ENCODE results near the gene ANKRD13B. TPM values are rescaled to one million over a fixed set of nuclear protein-coding genes. Genes with fewer than 3 reads are reported as not detected.

The ANKRD13B gene
- polyA plus RNA-seq, 2 of the 4 experiments (the other 2 are of a cell fraction) = 4.5 to 17.8 TPM

- no peak for TF ChIP-seq BHLHE40 (IDR thresholded peaks at IDR 0.05; ENCODE audit: low read depth, low read length)
Observed at GRCh38 chr17:29621751-29622194, 28.8 kb downstream of the ANKRD13B start (continued).

GRCh38 chr17:29622337-29623282, 29.7 kb downstream of the ANKRD13B start, which contains the start of gene CORO6:
Gene CORO6 (minus strand): TSS chr17:29622912. CDS start chr17:29621421, 1,491 bp downstream.
- H3K9me3 ChIP-seq = no peaks in the 10 kb centered on the region
- ChIA-PET POLR2A (interaction anchor here (0.5 to 1.0 kb wide), 2 partner anchors 31 to 227 kb away, joined by 3 to 4 read pairs; no protein-coding TSS in a partner anchor), CTCF (interaction anchor here (1.0 to 23.2 kb wide), 10 partner anchors 9 to 471 kb away, joined by 3 to 447 read pairs (median 17); partner anchors contain the start of genes ABHD15, ANKRD13B, SSH2 and TP53I13)
- peak within 1 kb of the TSS; percentile 89 for H3K4me2 ChIP-seq
- FAIRE-seq = no peak
- DNase-seq (ENCODE audit: low read depth in 1 of 2, low spot score in 1 of 2) = peak; percentile 50 to 75
- peak within 1 kb of the TSS; percentile 56 to 83 for H3K27ac ChIP-seq
- 39% methylated on average over 25 of the region's 77 CpGs for WGBS (ENCODE audit: missing lambda C conversion rate)
- TF ChIP-seq SMC3 (IDR thresholded peaks at IDR 0.05) (peak; percentile 22; the same call in 1 of the 3 replicates), POLR2A (IDR thresholded peaks at IDR 0.05; ENCODE audit: low read length) (peak; percentile 39), JUNB (IDR thresholded peaks at IDR 0.05) (no peak)
- TF ChIP-seq, protein P1, sequence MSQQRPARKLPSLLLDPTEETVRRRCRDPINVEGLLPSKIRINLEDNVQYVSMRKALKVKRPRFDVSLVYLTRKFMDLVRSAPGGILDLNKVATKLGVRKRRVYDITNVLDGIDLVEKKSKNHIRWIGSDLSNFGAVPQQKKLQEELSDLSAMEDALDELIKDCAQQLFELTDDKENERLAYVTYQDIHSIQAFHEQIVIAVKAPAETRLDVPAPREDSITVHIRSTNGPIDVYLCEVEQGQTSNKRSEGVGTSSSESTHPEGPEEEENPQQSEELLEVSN (IDR thresholded peaks at IDR 0.05; ENCODE audit: borderline replicate concordance, low read depth) = peak; percentile 53; the same call in 1 of the 2 replicates
- TF ChIP-seq, protein P2, sequence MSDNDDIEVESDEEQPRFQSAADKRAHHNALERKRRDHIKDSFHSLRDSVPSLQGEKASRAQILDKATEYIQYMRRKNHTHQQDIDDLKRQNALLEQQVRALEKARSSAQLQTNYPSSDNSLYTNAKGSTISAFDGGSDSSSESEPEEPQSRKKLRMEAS (IDR thresholded peaks at IDR 0.05) = peak; percentile 42
- H3K4me3 ChIP-seq = peak within 1 kb of the TSS; percentile 61
- ATAC-seq = peak; percentile 43 to 68
- peaks cover 38% of the 10 kb centered on the region for H3K4me1 ChIP-seq

DNA sequence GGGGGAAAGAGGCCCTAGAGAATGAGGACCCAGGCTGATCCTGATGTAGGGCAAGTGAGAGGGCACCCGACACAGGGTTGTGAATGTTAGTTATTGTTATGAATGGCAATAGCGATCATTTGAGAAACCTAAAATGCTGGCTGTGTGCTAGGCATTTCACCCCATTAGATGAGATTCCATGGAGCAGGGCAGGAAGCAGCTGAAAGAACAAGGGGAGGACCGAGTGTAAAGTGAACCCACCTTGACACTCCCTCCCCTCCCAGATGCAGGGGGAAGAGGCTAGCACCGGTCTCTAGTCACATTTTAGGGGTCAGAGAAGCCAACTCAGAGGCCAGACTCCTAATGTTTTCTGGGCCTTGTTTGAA, 30.3 kb downstream of the ANKRD13B start:
- no peaks in the 10 kb centered on the region for H3K9me3 ChIP-seq
- H3K27ac ChIP-seq = 0 out of 6 replicates have a peak overlapping the region, but pooled peaks of 1 of the 2 experiments have one; percentile 83
- ATAC-seq = no peak
- TF ChIP-seq SREBF2 (IDR thresholded peaks at IDR 0.05) (no peak), RAD21 (conservative IDR thresholded peaks at IDR 0.05 in 1 of 2, IDR thresholded peaks at IDR 0.05 in 1 of 2) (no peak), JUN (IDR thresholded peaks at IDR 0.05) (no peak), ZC3H11A (IDR thresholded peaks at IDR 0.05) (no peak), TFCP2L1 (CRISPR knock-in tag; IDR thresholded peaks at IDR 0.05) (no peak), GATA3 (IDR thresholded peaks at IDR 0.05; ENCODE audit: borderline replicate concordance) (no peak), CEBPB (IDR thresholded peaks at IDR 0.05) (no peak), JUNB (IDR thresholded peaks at IDR 0.05) (no peak)
- no peak for DNase-seq (ENCODE audit: low read depth in 1 of 2, low spot score in 1 of 2)
- 70% methylated on average over 4 of the region's 4 CpGs for WGBS (ENCODE audit: missing lambda C conversion rate)
- H3K4me2 ChIP-seq = peak overlapping the region; percentile 89
- peaks cover 34% of the 10 kb centered on the region for H3K4me1 ChIP-seq
- peak overlapping the region; percentile 61; the same call in 1 of the 3 replicates for H3K4me3 ChIP-seq
- POLR2A ChIA-PET = interaction anchor here (1.0 kb wide), 1 partner anchor 32 kb away, joined by 4 read pairs; no protein-coding TSS in a partner anchor
- no peak for FAIRE-seq
- CTCF ChIA-PET = interaction anchor here (0.7 to 23.2 kb wide), 8 partner anchors 10 to 470 kb away, joined by 3 to 447 read pairs (median 5); partner anchors contain the start of genes ABHD15, SSH2 and TP53I13

GRCh38 chr17:29624586-29624985, 31.7 kb downstream of the ANKRD13B start:
- DNase-seq (ENCODE audit: low read depth in 1 of 2, low spot score in 1 of 2) (no peak), FAIRE-seq (no peak), ATAC-seq (no peak)
- ChIA-PET POLR2A (interaction anchor here (1.0 to 1.1 kb wide), 2 partner anchors 11 to 15 kb away, joined by 3 to 4 read pairs; no protein-coding TSS in a partner anchor), CTCF (interaction anchor here (1.0 to 23.2 kb wide), 13 partner anchors 8 to 469 kb away, joined by 3 to 447 read pairs (median 5); partner anchors contain the start of genes ABHD15 and TP53I13)
- WGBS (ENCODE audit: missing lambda C conversion rate) = 89% methylated on average over 4 of the region's 4 CpGs
- Histone ChIP-seq H3K4me3 (no peak overlapping the region), H3K9me3 (no peaks in the 10 kb centered on the region), H3K27ac (no peak overlapping the region), H3K4me1 (peaks cover 23% of the 10 kb centered on the region), H3K4me2 (no peak overlapping the region)
- TF ChIP-seq KDM1A (IDR thresholded peaks at IDR 0.05; ENCODE audit: low read depth) (no peak), NPAS2 (CRISPR knock-in tag; IDR thresholded peaks at IDR 0.05; ENCODE audit: borderline replicate concordance) (no peak), CBX2 (IDR thresholded peaks at IDR 0.05; ENCODE audit: borderline replicate concordance, low read depth) (no peak), EHF (CRISPR knock-in tag; IDR thresholded peaks at IDR 0.05) (no peak), RCOR1 (IDR thresholded peaks at IDR 0.05; ENCODE audit: low read depth, low read length) (no peak), HOXB13 (CRISPR knock-in tag; IDR thresholded peaks at IDR 0.05; ENCODE audit: low read depth) (no peak), HEYL (CRISPR knock-in tag; IDR thresholded peaks at IDR 0.05) (no peak), JUNB (IDR thresholded peaks at IDR 0.05) (no peak), USF2 (IDR thresholded peaks at IDR 0.05) (no peak), HDAC2 (IDR thresholded peaks at IDR 0.05) (no peak), HMGXB4 (CRISPR knock-in tag; IDR thresholded peaks at IDR 0.05; ENCODE audit: borderline replicate concordance) (no peak)
- TF ChIP-seq, protein P1 (IDR thresholded peaks at IDR 0.05; ENCODE audit: borderline replicate concordance, low read depth) = no peak
- TF ChIP-seq, protein P3, sequence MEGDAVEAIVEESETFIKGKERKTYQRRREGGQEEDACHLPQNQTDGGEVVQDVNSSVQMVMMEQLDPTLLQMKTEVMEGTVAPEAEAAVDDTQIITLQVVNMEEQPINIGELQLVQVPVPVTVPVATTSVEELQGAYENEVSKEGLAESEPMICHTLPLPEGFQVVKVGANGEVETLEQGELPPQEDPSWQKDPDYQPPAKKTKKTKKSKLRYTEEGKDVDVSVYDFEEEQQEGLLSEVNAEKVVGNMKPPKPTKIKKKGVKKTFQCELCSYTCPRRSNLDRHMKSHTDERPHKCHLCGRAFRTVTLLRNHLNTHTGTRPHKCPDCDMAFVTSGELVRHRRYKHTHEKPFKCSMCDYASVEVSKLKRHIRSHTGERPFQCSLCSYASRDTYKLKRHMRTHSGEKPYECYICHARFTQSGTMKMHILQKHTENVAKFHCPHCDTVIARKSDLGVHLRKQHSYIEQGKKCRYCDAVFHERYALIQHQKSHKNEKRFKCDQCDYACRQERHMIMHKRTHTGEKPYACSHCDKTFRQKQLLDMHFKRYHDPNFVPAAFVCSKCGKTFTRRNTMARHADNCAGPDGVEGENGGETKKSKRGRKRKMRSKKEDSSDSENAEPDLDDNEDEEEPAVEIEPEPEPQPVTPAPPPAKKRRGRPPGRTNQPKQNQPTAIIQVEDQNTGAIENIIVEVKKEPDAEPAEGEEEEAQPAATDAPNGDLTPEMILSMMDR (IDR thresholded peaks at IDR 0.05) = no peak
